ENCODE data around the gene OSBPL8.
"Not testable (repeated sequence)": the region's sequence is repeated elsewhere in the genome, so short reads cannot be mapped to it uniquely, and the experiment has no call there.

Gene OSBPL8

DNA sequence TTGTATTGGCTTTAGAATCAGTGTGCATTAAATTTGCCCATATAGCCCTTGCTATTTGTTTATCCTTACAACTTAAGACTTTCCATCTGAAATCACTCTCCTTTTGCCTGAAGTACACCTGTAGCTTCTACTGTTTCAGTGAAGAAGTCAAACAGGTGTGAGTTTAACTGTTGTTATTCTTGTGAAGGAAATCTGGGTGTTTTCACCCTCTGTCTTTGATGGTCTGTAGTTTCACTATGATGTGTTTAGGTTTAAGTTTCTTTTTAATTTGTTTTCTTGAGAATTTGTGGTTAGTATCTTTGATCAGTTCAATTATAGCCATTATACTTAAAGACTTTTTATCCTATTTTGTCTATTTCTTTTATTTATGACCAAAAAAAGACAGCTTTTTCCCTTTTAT, 142.5 kb downstream of the OSBPL8 start:
- DNase-seq = no peak

DNA sequence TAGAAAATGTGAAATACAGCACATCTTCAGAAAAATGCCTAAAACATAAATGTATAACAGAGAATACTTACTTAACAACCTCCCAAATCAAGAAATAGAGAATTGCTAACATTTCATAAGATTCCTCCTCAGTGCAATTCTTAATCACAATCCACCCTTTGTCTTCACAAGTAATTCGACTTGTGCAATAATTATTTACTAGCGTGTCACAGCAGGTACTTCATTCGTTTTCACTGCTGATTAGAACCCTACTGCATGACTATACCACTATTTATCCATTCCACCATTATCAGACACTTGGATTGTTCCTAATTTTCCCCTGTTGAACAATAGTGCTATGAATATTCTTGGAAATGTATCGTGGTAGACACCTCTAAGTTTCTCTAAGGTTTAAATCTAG, 146.4 kb downstream of the OSBPL8 start:
- no peak for DNase-seq

DNA sequence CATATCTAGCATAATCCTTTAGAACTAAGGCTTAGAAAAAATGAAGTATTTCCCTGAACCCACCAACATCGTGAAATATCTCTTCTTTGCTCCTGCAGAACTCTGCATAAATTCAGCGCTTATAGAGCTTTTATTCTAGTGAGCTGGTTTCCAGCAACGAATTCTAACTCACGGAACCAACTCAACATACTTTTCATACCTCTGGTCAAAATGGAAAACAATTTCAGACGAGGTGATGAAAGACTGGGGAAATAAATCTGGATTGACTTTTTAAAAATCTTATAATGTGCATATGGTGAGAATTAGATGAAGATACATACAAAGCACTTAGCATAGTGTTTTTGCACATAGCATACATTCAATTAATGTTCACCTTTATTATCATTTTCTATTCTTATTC, 148.8 kb downstream of the OSBPL8 start:
- DNase-seq = no peak

DNA sequence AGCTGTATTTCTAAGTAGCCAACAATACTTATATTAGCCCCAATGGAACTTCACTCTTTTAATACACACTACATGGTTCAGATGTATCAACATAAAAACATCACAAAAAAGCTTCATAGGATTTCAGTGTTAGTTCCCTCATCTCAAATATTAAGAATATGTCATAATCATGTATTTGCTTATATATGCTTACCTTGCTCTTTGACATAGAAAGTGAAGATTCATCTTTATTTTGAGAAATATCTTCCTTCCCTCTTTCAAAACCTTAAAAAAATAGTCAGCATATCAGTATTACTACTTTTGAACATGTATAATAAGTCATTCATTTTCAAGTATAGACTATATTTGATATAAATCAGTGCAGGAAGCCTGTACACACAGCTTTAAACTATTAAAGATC, 149.2 kb downstream of the OSBPL8 start:
- DNase-seq = no peak

DNA sequence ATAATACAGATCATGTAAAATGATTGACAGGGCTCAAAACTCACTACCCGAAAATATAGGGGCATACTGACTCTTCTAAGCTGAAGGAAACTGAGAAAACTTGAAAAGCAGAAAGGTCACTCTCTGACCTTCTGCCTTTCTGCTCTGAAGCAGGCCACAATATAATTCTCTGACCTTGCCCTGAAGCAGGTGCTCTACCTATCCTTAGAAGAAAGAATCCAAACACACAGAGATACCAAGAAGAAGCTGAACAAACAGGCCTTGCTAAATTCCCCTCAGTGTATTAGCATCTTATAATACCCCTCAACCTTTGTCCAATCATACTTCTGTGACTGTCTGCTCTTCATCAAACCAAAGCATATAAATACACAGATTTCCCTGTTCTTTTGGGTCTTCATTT, 150.5 kb downstream of the OSBPL8 start:
- DNase-seq = no peak

DNA sequence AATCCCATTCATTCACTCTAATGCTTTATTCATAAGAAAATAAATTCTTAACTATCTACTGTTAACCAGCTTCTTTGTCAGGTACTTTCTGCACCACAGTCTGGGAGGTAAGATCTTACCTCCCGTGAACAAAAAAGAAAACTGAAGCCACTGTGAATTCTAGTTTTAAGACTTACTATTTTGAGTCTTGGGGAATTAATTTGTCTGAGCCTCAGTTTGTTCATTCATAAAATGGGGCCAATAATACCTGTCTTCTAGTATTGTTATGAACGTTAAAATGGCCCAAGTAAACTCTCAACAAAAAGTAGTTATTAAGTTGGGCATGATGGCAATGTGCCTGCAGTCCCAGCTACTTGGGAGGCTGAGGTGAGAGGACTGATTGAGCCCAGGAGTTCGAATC, 151.9 kb downstream of the OSBPL8 start:
- no peak for DNase-seq

DNA sequence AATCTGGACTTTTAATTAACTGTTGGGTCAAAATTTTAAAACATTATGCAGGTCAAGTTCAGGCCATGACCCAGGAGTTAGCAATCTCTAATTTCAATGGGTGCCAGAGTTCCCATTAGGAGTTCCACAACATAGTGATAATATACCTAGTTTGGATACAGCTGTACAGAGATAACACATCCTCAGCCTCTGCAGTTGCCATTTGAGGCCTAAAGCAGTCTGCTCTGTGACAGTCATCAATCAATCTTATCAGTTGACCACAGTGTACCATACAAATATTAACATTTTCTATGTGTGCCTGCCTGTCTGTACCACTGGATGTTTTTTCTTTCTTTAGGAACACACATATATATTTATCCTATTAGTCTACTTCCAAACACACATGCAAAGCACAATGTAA, 157.3 kb downstream of the OSBPL8 start:
- no peak for DNase-seq

DNA sequence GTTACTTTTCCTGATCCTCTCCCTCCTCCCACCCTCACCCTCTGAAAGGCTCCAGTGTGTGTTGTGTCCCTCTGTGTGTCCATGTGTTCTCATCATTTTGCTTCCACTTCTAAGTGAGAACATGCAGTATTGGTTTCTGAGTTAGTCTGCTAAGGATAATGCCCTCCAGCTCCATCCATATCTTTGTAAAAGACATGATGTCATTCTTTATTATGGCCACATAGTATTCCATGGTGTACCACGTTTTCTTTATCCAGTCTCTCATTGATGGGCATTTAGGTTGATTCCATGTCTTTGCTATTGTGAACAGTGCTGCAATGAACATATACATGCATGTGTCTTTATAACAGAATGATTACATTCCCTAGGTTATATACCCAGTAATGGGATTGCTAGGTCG, 159.4 kb downstream of the OSBPL8 start:
- DNase-seq = no peak

DNA sequence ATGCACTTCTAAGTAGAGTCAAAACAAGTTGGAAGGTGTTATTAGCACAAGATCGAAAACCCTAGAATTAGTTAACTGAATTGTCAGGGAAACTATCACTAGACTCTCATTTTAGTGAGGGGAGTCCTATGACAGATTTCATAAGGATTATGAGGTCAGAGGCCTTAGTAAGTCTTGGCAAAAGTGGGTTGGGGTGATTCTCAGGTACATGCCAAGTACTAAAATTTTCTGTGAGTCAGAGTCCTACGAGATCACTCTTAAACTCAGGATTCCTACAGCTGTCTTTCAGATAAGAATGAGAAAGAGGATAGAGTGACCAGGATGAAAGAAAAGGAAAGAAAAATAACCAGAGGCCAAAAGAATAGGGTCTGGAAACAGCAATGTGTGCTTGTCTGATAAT, 160.5 kb downstream of the OSBPL8 start:
- DNase-seq = no peak

DNA sequence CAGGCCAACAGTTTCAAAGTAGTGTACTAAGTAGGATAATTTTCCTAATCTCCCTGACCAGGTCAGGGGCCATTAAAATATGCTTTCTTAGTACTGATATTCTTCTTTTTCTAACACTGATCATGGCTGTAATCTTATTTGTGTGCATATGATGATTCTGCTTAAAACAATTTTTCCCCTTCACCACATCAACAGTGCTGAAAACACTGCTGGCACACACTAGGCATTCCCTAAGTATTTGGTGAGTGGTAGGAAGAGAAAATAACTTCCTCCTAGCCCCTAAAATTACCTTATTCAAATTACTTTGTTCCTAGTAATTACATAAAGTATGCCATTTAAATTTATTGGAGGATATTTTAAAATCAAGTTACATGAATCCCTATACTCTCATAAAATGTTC, 161.5 kb downstream of the OSBPL8 start:
- DNase-seq = no peak

DNA sequence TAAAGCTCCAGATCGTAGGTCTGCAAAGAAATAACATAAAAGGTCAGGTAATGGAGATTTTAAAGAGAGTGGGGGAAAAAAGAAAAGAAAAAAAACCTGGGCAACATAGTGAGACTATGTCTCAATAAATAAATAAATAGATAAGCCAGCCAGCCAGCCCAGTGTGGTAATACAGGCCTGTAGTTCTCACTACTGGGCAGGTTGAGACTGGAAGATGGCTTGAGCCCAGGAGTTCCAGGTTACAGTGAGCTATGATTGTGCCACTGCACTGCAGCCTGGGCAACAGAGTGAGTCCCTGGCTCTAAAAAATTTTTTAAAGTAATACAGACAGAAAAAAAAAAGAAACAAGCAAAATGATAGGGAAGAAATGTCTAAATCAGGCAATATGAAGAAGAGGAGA, 168.1 kb downstream of the OSBPL8 start:
- no peak for DNase-seq

DNA sequence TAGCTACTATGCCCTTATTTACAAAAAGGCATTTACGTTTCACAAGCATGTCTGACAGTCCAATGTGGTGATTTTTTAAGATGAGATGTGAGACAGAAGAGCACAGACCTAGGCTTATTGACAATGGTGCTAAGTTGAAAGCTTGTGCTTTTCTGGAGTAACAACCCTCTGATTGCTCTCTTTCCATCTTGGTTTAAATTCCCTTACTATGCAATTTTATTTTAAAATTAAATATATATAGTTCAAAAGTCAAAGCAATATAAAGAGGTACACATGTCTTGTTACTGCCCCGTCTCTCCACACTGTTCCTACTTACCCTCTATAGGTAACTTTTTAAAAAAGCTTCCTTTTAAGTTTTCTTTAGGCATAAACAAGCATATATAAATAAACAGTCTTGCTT, 172.0 kb downstream of the OSBPL8 start:
- no peak for DNase-seq

DNA sequence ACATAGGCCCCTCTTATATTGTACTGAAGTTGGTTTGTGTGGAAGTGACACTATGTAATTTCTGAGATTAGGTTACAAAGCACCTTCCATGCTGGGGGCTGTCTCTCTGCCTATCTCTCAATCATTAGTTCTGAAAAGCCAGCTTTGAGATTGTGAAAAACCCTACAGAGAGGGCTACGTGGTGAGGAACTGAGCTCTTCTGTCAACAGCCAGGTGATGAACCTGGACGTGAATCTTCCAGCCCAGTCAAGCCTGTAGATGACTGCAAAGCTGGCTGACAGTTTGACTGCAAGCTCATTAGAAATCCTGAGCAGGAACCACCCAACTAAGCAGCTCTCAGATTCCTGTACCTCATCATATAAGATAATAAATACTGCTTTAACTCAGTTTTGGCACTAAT, 175.0 kb downstream of the OSBPL8 start:
- no peak for DNase-seq

DNA sequence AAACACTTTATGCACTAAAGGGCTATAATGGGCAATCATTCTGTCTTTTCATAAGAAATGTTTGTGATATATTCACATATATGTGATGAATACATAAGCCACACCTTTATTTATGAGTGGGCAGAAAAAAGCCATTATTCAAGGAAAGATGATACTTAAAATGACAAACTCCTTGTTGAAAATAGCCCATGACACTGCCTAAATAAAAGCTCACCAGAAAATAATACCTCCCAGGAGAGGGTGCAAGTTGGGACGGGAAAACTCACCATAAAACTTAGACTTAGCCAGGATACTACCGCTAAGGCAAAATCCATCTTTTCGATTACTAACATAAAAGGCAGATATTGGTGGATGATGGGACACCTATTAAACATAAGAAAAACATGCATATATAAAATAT, 175.6 kb downstream of the OSBPL8 start:
- no peak for DNase-seq

DNA sequence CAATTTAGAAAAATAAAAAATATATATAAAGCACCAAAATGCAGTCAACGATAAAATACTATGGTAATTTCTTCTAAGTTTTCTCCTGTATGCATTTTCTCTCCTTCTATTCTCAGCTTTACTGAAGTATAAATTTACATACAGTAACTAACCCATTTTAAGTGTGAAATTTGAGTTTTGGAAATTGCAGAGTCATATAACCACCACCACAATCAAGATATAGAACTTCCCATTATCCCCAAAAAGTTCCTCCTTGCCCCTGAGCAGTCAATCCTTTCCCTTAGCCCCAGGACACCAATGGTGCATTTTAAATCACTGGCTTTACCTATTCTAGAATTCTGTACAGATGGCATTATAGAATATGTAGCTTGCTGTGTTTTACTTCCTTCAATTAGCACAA, 180.3 kb downstream of the OSBPL8 start:
- DNase-seq = no peak

DNA sequence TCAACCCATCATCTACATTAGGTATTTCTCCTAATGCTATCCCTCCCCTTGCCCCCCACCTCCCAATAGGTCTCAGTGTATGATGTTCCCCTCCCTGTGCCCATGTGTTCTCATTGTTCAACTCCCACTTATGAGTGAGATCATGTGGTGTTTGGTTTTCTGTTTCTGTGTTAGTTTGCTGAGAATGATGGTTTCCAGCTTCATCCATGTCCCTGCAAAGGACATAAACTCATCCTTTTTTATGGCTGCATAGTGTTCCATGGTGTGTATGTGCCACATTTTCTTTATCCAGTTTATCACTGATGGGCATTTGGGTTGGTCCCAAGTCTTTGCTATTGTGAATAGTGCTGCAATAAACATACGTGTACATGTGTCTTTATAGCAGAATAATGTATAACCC, 182.7 kb downstream of the OSBPL8 start:
- DNase-seq = not testable (repeated sequence)

DNA sequence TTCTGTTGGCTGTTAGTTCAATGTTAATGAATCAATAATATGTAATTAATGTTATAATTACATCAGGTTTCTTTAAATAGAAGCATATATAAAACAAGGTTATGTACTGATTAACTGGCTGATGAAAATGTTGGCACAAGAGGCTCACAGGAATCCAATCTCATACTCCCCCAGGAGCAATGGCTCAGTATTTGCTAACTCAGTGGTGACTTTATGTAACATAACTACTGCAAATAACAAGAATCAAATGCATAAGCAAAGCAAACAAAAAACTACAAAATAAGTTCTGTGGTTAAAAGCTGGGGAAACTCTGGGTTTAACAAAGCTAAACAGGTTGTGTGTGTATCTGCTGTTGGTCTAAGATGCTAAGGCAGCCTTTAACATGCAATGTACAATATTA, 183.6 kb downstream of the OSBPL8 start:
- DNase-seq = no peak

DNA sequence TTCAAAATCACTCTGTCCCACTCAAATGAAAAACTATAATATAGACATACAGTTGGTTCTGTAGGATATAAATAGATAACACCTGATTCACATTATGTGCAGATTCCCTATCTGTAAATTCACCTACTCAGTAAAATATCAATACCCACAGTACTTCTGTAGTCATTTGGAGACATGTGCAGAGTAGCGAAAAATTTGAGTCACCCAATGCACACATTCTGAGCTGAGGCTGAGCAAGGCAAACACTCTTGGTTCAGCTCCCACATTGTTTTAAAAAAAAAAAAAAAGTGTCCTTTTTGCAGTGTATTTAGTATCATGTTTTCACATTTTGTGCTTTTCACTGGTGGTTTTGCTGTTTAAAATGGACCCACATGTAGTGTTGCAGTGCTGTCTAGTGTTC, 184.1 kb downstream of the OSBPL8 start:
- DNase-seq = no peak

DNA sequence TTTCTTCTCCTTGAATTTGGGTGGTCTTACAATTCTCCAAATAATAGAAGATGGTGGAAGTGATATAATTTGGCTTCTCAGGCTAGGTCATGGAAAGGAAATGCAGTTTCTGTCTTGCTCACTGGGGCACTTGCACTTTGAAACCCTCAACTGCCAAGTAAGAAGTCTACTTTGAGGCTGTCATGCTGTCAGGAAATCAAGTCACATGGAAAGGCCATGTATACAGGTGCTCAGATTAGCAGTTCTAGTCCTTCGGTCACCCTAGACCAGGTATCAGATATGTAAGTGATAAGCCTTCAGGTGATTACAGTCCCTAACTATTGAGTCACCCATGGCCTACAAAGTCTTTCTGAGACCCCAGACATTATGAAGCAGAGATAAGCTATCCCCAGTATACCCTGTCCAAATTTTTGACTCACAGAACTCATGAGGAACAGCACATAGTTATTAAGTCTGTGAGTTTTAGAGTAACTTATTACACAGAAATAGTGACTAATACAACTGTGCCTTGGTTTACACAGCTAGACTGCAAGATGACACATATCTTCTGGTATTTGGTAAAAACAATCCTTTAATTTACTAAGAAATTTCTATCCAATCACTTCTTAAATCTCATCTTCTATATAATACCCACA, 185.1 kb downstream of the OSBPL8 start:
- no peak for DNase-seq

DNA sequence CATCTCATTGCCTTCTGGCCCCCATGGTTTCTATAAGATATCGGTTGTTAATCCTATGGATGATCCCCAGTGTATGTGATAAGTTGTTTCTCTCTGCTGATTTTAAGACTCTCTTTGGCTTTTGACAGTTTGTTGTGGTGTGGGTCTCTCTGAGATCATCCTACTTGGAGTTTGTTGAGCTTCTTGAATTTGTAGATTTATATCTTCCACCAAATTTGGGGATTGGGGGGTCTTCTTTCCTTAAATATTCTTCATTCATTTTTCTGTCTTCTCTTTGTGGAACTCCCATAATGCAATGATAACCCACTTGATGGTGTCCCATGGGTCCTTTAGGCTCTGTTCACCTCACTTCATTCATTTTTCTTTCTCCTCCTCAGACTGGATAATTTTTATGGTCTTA, 191.3 kb downstream of the OSBPL8 start:
- DNase-seq = no peak

DNA sequence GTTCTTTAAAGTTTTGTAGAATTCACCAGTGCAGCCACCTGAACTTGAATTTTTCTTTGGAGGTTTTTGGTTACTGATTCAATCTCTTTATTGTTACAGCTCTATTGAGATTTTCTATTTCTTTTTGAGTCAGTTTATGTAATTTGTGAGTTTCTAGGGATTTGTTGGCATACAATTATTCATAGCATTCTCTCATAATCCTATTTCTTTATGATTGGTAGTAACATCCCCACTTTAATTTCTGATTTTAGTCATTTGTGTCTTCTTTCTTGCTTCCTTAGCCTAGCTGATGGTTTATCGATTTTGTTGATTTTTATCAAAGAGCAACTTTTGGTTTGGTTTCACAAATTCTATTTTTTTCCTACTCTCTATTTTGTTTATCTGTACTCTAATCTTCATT, 193.4 kb downstream of the OSBPL8 start:
- no peak for DNase-seq

DNA sequence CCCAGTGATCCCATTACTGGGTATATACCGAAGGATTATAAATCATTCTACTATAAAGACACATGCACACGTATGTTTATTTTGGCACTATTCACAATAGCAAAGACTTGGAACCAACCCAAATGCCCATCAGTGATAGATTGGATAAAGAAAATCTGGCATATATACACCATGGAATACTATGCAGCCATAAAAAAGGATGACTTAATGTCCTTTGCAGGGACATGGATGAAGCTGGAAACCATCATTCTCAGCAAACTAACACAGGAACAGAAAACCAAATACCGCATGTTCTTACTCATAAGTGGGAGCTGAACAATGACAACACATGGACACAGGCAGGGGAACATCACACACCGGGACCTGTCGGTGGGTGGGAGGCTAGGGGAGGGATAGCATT, 195.4 kb downstream of the OSBPL8 start:
- DNase-seq = not testable (repeated sequence)

DNA sequence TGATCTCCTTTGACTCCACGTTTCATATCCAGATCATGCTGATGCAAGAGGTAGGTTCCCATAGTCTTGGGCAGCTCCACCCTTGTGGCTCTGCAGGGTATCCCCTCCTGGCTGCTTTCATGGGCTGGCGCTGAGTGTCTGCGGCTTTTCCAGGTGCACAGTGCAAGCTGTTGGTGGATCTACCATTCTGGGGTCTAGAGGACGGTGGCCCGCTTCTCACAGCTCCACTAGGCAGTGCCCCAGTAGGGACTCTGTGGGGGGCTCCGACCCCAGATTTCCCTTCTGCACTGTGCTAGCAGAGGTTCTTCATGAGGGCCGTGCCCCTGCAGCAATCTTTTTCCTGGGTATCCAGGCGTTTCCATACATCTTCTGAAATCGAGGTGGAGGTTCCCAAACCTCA, 199.3 kb downstream of the OSBPL8 start:
- no peak for DNase-seq

DNA sequence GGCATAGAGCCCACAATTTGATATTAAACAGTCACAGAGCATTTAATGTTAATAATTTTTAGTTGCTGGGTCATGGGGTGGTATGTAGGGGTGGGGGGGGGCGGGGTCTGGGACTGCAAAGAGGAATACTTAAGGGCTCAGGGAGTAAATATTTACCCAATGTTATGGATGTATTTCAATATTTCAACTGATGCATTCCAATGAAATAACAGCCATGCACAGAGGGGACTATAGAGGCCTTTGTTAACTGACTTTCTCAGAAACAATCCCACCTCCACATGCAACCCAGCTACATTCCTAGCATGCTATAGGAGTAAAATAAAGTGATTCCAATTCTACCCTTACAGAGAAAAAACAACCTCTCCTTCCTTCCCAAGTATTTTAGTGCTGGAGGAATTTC, 203.5 kb downstream of the OSBPL8 start:
- no peak for DNase-seq

DNA sequence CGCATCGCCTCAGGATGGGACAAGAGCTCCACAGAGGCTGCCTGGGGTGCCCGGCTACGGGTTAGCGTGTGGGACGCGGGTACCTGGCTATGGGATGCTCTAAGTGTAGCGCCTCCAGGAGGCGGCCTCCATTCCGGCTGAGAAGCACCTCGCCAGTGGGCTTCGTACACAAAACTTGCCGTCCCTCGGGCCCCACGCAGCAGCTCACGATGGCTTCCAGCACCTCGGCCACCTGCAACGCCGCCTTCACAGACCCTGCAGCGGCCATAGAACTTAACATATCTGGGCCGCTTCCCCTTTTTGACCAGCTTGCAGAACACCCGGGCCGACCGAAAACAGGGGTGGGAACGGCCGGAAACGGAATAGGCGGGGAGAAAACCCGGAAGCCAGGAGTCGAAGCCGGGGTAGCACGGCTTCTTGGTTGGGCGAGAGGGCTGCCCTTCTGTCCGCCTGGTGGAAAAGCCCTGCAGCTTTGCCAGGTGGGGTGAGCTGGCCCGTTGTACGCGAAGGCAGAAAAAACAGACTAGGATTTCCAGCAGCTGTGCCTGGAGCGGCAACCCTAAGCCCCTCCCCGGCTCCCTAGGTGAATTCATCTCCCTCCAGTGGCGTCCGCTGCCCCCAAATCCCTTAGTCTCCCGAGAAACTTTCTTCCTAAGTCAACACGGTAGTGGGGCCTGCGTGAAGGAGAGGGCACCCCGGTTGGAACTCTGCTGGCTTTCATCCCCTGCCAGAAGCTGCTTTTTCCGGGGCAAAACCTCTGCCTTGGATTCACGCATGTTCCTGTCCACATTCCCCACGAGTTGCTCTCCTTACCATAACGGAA, 211.3 kb downstream of the OSBPL8 start, which contains the start of gene BBS10:
BBS10 (minus strand) TSS at position 337 of the 823 bp plus-strand sequence; CDS start at position 280, 57 bp downstream.
- peak; percentile 76 for DNase-seq

Measured in effector CD4-positive, alpha-beta T cell (primary cell).